Stimulated activated CD4-positive, alpha-beta T cell treated with anti-CD3 and anti-CD28 coated beads, Interleukin-15, amount 100 ng/mL, for 1 hour (primary cell): ENCODE measurements around the gene FNBP1.

Source experiments
- DNase-seq, 2 donors: peaks; one replicate each; pipeline ENCODE4 v3.0.0-alpha.2; 2020; ENCODE audit warnings: low read depth in 1 of 2, low spot score in 1 of 2

Gene FNBP1

DNA sequence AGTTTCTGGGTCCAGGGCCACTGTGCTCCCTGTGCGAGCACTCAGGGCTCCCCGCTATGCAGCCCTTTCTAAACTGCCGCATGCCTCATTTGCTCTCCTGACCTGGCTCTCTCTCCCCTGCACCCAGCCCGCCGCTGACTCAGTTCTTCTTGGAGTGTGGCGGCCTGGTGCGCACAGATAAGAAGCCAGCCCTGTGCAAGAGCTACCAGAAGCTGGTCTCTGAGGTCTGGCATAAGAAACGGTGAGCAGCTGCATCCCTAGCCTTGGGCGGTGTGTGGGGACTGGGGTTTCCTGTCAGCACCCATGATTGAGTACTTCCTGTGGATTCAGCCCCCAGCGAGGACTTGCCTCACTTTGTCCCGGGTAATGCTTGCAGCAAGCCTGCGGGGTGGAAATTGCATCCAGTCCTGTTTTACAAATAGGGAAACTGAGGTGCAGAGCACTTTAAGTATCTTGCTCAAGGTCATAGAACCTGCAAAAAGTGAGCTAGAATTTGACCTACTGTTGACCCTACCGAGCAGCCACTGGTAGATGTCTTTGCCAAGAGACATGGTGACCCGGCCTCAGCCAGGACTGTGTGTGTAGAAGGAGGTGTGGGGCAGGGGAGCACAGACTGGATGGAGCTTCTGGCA lies 179.8 kb downstream of the FNBP1 start:
- peak in 1 of 2 donors; percentile 55 for DNase-seq

DNA sequence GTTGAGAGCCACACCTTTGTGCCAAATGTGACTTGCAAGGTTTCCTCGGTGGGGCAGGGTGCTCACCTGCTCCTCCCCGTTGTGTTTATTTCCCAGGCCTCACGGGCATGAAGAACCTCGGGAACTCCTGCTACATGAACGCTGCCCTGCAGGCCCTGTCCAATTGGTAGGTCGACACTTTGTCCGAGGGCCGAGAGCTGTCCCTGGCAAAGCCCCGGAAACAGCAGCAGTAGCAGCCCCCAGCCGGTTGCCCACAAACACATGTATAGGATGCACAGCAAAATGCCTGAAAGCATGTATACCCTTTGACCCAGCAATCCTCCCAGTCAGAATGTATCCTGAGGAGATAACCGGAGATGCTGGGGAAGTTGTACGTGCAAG lies 181.6 kb downstream of the FNBP1 start:
- DNase-seq, result no peak

DNA sequence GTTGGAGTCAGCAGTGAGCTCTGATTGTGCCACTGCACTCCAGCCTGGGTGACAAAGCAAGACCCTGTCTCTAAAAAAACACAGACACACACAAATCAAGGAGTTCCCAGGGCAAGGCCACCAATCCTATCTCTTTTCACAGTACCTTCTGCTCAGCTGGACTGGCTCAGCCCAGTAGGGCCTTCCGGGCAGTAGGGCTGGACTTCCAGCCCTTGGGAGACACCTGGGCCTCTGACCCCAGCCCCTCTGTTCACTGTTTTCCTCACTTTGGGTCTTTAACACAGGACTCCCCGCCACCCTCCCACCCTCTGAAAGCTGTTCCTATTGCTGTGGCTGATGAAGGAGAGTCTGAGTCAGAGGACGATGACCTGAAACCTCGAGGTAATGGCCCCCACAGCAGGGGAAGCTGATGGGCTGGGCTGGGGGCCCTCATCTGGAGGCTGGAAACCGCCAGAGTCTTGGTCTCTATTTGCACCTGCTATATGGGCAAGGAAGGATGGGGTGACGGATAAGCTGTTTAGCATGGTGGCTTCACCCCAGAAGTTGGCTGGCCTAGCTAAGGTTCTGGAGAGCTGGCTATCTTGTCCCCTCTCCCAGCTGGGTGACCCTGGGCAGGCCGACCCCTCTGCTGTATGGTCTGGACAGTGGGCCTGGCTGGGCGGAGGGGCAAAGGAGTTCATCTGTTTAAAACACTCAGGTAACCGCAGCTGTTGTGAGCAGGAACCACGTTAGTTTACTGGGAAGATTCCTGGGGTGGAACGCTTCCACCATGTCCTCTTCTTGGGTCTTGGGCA lies 182.1 kb downstream of the FNBP1 start:
- DNase-seq, result no peak

DNA sequence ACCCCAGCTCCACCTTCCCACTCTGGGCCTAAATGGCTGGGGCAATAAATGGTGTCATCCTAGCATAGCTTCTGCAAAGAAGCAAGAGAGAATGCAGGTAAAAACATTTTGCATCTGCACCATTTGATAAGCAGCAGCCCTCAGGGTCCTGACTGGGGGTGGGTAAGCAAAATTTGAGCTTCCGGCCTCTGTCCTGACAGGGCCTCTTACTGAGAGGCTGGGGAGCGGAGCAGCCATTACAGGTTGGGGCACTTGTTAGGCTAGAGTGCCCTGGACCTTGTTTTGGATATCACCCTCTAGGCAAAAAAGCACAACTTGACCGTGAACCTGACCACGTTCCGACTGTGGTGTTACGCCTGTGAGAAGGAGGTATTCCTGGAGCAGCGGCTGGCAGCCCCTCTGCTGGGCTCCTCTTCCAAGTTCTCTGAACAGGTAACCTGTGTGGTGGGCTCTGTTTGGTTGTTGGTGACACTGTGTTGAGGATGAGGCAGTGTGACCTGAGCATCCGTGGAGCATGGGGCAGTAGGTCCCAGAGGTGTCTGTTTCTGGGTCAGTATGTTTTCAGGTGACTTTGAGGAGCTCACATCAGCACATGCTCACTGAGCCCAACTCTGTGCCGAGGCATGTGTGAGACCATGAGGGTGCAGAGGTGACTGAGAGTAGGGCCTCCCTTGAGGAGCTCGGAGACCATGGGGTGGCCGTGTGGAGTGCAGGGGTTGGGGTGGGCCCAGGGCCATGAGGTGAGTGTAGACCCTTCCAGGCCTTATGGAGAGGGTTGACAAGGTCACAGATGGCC lies 184.6 kb downstream of the FNBP1 start:
- no peak for DNase-seq

DNA sequence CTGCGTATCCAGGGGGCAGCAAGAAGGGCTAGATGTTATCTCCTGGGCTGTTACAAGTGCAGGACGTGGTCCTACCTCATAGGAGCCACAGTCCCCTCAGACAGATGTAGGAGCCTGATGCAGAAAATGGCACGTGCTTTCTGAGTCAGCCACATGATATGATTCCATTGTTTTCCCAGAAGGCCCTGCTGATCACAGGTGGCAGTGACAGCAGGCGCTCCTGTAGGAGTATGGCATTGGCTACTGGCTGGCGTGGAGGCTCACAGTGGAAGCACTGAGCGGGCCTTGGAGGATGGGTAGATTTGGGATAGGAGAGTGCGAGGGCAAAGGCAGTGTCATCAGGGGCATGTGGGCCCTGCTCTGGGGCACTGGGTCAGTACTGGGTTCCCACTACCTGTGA lies 185.8 kb downstream of the FNBP1 start:
- DNase-seq, result no peak

DNA sequence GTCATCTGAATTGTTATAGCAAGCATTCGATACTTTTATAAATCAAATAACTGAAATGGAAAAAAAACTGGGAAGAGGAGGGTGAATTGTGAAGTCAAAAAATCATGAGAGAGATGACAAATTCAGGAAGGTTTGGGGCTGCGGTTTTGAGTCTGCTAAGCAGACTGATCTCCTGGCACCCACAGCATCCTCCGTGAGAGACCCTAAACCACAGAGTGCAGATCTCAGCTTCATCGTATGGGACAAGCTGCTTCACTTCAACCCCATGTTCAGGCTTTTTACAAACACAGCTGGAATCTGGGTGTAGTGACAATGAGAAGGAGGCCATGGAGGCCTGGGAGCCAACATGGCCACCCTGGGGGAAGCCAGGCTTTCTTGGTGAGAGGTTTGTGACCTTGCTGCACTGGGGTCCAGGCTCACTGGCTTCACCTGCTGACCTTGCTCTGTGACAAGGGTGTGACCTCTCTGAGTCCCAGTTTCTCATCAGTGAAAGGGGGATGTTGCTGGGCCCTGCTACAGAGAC lies 188.3 kb downstream of the FNBP1 start:
- no peak for DNase-seq

DNA sequence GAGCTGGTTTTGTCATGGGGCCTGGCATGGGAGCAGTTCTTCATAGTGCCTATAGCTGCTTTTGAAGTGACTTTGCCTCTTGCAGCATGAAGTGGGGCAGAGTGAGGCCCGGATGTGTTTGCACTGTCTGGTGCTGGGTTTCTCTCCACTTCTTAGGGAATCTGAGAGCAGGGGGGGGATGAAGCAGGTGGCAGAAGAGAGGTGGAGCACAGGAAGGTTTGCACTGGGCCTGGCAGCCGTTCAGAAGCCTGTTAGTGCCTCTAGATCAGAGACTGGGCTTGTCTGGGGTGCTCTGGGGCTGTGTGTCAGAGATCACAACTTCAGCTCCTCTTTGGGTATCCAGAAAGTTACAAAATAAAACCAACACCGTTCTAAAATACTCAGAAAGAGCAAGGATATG lies 189.4 kb downstream of the FNBP1 start:
- DNase-seq, result no peak

DNA sequence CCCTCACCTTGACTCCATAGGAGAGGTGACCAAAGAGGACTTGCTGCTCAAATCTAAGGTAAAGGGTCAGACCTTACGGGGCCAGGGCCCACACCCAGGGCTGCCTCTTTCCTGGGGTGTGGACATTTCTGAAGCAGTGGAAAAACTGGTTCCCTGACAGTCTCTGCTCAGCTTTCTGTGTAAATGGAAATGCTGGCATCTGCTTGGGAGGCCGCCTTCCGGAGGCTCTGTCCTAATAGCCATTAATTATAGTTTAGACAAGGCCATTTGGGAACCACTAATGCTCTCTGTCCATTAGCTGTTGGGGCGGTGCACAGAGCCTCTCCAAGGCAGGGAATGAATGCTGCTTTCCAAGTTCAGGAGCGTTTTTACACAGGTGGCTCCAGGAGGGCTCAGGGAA lies 190.4 kb downstream of the FNBP1 start:
- DNase-seq, result no peak

DNA sequence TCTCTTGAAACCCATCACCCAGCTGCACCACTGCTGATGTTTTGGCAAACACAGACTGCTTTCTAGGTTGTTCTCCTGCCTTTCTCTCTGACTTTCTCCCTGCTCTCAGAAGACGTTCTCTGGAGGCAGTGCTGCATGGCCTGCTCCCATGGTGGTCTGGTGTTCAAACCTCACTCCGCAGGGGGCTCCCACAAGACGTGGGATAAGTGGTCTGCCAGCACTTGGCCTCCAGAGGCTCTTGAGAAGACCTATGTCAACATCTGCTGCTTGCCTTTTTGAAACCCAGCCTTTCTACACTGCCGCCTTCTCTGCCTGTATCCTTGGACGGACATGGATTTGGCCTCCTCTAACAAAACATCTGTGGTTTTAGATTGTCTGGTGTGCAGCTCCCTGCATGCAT lies 191.2 kb downstream of the FNBP1 start:
- no peak for DNase-seq

DNA sequence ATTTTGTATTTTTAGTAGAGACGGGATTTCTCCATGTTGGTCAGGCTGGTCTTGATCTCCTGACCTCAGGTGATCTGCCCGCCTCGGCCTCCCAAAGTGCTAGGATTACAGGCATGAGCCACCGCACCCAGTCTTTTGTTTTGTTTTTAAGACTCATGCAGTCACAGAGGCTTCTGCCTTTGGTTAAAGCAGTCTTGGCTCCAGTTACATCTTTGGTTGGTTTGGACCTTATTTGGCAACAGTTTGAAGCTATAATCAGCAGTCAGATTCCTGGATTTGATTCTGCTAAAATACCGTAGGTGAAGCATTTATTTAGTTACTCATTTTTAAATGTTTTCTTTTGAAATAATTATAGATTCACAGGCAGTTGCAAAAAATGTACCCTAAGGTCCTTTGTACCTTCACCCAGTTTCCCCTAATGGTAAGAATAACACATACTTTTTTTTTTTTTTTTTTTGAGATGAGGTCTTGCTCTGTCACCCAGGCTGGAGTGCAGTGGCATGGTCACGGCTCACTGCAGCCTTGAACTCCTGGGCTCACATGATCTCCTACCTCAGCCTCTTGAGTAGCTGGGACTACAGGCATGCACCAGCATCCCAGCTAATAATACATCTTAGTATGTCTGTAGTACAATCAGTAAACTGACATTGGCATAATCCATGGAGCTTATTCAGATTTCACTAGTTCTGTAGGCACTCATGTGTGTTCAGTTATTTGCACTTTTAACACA lies 192.0 kb downstream of the FNBP1 start:
- DNase-seq, result no peak

DNA sequence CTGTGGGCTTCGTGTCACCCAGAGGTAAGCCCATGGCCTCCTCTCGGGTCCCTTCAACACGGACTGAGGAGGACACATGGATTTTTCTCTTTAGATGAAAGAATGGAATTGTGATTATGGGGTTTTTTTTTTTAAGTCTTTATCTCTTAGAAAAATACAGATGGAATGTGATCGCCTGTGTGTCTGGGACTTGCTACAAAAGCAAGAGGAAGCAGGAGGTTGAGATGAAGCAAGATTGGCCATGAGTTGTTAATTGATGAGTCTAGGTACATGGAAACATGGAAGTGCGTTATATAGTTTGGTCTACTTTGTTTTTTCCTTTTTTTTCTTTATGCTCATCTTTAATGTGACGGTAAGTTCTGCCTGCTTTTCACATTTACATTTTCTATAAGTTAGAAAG lies 193.1 kb downstream of the FNBP1 start:
- no peak for DNase-seq

DNA sequence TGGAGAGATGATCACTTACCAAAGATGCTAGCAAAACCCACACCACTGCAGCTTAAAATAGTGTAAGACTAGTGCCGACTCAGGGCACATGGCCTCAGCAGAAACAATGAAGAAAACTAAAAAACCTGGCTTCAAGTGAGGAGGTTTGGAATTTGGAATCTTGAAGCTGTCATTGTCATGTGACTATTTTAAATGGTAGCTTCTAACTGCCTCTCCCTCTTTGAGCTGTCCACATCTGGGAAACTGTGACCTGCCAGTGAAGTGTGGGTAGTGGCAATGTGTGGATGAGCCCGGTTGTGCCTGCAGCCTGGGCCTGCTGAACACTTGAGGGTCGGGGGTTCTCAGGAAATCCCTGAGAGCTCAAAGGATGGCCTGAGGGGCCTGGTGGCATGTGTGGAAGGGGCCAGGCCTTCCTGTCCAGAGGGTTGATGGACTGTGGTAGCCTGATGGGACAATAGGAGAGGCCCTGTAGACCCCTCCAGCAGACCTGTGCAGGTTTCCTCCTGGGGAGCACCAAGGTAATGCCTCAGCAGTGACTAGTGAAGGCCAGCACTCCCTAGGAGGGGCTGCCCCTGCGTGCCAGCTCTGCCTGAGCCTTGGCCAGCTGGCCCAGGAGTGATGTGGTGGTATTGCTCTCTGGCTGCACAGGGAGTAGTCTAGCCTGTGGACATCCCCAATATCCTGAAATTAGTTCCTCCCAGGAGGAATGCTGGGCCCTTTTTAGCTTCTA lies 194.1 kb downstream of the FNBP1 start:
- DNase-seq, result no peak

DNA sequence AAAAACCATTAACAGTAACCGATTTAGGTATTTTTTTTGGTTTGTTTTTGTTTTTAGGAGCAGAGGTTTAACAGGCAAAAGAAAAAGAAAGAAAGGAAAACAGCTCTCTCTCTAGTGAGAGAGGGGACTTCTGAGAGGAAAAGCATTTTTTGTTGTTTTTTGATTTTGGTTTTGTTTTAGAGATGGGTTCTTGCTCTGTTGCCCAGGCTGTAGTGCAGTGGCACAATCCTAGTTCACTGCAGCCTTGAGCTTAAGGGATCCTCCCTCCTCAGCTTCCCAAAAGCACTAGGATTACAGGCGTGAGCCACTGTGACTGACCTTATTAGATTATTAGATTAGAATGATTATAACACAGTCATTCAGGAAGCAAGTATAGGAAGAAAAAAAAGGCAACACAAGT lies 197.6 kb downstream of the FNBP1 start:
- DNase-seq, result no peak

DNA sequence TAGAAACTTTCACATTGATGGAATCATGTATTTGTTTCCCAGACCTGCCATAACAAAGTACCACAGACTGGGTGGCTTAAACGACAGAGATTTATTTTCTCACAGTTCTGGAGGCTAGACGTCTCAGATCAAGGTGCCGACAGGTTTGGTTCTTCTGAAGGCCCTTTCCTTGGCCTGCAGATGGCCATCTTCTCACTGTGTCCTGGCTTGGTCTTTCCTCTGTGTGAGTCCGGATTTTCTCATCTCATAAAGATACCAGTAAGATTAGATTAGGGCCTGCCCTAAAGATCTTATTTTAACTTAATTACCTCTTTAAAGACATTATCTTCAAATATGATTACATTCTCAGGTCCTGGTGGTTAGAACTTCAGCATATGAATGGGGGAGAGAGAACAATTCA lies 201.9 kb downstream of the FNBP1 start:
- DNase-seq, result no peak

DNA sequence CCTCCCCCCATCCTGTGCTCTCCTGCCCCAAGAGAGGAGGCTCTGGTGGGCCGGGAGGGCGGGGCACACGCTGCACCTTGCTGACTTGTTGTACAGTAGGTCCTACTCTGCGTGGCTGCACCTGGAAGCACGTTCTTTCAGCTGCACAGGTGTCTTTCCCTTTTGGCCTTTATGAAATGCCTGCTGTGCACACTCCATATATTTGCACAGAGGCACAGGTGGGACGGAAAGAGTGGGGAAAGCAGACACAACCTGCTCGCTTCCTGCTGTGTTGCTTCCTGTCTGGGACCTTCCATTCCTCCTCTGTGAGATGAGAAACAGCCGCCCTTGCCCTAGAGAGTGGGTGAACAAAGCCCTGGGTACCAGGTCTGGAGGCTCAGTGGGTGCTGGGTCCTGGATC lies 203.0 kb downstream of the FNBP1 start:
- DNase-seq, result no peak

DNA sequence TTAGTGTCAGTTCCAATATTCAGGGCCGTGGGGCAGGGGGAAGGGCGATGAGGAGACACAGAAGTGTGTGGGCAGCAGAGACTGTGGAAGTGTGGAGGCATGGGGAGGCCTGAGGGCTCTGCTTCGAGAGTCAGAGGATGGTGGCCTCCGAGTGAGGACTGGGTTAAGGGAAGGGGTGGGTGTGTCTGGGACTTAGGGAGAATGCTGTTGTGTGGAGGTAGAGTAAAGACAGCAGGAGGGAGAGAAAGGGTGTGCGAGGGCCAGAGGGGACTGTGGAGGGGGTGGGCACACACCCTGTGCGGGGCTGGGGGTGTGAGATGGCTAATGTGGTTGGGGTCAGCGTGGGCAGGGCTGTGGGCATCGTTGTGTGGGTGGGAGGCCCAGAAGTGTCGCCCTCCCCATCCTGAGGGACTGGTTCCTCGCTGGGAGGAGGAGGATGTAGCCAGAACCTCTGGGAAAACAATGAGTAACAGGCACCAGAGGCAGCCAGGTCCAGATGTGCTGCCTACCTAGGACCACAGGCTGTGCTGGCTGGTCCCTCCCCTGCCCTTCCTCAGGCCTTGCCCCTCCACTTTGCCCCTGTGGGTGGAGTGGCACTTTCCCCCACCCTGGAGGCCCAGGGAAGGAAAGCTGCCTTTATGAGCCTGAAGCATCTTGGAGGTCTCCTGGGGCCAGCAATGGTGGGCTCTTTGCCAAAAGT lies 203.5 kb downstream of the FNBP1 start:
- no peak for DNase-seq

DNA sequence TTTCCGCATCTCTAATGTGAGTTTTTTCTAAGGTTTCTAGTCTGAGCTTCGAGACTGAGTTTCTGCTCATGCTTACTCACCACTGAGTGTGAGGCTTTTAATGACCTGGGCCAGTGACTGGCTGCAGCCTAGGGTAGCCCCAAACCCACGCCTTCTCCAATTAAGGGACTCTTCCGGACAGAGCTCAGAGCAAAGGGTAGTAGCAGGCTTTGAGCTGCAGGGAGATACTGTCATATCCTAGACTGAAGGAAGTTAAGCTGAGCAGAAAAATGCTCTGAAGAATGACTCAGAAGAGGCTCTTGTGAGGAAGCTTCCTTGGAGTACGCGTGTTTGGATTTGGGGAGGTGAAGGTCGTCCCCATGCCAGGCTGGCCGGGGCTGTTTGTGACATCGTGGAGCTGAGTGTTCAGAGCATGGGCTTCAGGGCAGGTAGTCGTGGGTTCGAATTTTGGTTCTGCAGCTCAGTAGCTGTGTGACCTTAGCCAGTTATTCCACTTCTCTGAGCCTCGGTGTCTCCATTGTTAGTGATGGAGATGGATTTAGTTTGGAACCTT lies 204.2 kb downstream of the FNBP1 start:
- no peak for DNase-seq
